NCI-H1694 treated with DMSO at 0.1 percent for 48 hours (cell line): Measurements from ENCODE around the gene SYCP1.
"Not testable (repeated sequence)": the region's sequence is repeated elsewhere in the genome, so short reads cannot be mapped to it uniquely, and the experiment has no call there.

Experiments
- DNase-seq: peaks from one replicate; lab custom pipeline; 2025; lab: John Stamatoyannopoulos, UW

SYCP1 gene

DNA sequence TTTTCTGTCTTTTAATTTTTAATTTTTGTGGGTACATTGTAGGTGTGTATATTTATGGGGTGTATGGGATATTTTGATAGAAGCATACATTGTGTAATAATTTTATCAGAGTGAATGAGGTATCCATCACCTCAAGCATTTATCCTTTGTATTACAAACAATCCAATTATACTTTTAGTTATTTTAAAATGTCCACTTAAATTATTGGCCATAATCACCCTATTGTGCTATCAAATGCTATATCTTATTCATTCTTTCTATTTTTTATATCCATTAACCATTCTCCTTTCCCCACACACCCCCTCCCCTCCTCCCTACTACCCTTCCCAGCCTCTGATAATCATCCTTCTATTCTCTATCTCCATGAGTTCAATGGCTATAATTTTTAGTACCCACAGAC, 104.8 kb downstream of the SYCP1 start:
- DNase-seq: no peak

- no peak for DNase-seq
Measured at GRCh38 chr1:114976891-114977290, 122.2 kb downstream of the SYCP1 start.

- peak; percentile 41 for DNase-seq
Measured at GRCh38 chr1:114979278-114979891, 124.7 kb downstream of the SYCP1 start.

GRCh38 chr1:114982251-114982650, 127.6 kb downstream of the SYCP1 start:
- DNase-seq: no peak

- DNase-seq: no peak
Measured at GRCh38 chr1:114986286-114986685, 131.6 kb downstream of the SYCP1 start.

DNA sequence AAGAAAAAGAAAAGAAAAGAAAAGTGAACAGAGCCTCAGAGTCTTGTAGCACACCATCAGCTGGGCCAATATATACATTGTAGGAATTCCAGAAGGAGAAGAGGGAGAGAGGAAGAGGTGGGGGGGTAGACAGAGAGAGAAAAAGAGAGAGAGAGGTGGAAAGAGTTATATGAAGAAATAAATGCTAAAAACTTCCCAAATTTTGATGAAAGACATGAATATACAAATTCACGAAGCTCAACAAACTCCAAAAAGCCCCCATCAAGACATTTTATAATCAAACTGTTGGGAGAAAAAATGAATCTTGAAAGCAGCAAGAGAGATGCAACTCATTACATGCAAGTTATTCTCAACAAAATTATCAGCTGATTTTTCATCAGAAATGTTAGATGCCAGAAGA, 133.4 kb downstream of the SYCP1 start:
- no peak for DNase-seq

GRCh38 chr1:114997510-114998289, 143.0 kb downstream of the SYCP1 start:
- no peak for DNase-seq

DNA sequence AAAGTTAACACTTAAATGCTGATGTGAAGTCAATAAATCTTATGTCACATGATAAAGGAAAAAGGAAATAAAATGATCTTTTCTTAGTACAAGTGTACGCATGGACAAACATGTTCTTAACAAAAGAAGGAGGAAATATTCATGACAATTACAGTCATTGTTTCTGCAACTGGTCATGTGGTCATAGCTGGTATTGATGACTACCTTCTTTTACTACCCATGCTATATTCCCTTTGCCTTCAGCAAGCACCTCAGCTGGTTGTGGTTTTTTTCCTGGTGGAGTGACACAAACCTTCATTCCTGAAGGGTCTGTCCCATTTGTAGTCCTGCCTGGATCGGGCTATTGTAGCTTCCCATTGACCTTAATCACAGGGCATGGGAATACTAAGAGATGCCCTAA, 151.5 kb downstream of the SYCP1 start:
- DNase-seq: no peak

DNA sequence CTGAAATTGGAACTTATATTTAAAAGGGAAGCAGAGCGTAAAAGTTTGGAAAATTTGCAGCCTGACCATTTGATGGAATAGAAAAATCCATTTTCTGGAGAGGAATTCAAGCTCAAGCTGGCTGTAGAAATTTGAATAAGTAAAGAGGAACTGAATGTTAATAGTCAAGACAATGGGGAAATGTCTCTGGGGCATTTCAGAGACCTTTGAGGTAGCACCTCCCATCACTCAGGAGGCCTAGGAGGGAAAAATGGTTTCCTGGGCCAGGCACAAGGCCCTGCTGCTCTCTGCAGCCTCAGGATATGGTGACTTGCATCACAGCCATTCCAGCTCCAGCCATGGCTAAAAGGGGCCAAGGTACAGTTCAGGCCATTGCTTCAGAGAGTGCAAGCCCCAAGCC, 157.3 kb downstream of the SYCP1 start:
- DNase-seq: no peak

GRCh38 chr1:115012434-115012833, 157.8 kb downstream of the SYCP1 start:
- DNase-seq: no peak

DNA sequence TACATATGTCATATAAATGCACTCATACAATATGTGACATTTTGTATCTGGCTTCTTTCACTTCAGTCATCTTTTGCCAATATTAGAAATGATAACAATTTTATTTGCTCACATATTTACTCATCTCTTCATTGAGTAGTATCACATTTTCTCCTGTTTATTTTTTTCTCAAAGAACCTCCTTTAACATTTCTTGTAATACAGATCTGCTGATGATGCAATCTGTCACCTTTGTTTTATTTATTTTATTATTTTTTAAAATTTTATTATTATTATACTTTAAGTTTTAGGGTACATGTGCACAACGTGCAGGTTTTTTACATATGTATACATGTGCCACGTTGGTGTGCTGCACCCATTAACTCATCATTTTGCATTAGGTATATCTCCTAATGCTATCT, 159.1 kb downstream of the SYCP1 start:
- no peak for DNase-seq

- not testable (repeated sequence) for DNase-seq
Measured at GRCh38 chr1:115019549-115019948, 164.9 kb downstream of the SYCP1 start.

- DNase-seq: no peak
Measured at GRCh38 chr1:115021145-115021544, 166.5 kb downstream of the SYCP1 start.

GRCh38 chr1:115023593-115023992, 168.9 kb downstream of the SYCP1 start:
- no peak for DNase-seq

DNA sequence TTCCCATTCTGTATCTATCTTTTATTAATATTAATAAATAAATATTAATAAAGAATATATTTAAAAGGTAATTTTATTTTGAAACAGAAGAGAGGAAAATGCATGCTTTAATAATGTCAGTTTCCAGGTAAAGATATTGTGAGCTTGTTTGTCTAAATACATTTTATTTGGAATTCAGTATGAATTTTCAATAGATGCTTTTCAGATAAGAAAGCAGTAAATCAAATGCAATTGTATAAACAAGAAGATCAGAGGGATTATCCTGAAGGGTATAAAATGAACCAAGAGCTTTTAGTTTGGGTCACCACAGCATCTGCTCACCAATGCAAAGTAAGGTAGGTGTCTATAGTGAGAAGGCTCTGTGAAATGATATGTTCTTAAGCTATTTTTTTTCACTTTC, 174.9 kb downstream of the SYCP1 start, which contains the start of gene TSHB:
Gene TSHB, plus strand, starts transcription at position 301 of the 400 bp plus-strand sequence. CDS start 3,537 bp downstream, outside the sequence.
- no peak for DNase-seq

DNA sequence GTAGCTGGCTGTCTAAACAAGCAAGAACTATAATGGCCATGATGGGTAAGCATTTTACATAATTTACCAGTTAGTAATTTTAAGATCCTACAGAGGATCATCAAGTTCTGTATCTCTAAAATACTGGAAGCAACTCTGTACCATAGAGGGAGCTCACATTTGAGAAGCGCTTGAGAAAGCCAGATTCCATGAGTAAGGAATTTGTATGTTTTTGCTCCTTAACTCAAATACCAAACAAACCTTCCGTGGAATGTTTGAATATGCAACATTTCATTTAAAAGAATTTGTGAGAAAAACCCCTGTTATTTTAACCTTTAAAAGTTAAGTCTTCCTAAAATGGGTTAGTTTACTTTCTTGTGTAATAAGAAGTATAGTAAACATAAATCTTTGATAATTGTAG, 176.9 kb downstream of the SYCP1 start:
- no peak for DNase-seq

DNA sequence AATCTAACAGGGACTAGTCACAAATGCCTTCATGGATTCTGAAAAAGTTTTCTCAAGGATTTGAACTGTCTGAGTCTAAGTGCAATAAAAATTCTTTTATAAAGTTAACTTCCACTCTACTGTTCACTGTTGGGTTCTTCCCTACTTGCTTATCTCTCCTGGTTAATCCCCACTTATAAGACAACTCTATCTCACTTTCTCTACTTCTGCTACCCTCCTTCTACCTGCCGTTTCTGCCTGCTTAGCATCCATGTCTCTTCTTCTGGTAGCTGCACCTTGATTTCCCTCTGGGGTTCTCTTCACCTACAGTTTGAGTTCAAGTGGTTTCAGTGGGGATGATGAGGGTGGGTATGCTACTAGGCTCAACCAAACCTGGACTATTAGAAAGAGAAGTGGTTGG, 181.0 kb downstream of the SYCP1 start:
- no peak for DNase-seq

GRCh38 chr1:115036814-115037507, 182.3 kb downstream of the SYCP1 start:
- no peak for DNase-seq

DNA sequence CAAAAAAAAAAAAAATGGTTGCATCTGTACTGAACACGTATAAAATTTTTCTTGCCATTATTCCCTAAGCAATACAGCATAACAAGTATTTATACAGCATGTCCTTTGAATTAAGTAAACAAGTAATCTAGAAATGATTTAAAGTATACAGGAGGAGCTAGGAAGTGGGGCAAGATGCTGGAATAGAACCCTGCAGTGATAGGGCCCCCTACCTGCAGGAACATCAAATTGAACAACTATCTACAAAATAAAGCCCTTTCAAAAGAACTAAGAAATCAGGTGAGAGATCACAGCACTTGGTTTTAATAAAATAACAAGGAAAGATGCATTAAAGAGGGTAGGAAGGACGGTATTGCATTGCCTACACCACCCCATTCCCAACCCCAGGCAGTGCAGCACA, 185.8 kb downstream of the SYCP1 start:
- DNase-seq: no peak

DNA sequence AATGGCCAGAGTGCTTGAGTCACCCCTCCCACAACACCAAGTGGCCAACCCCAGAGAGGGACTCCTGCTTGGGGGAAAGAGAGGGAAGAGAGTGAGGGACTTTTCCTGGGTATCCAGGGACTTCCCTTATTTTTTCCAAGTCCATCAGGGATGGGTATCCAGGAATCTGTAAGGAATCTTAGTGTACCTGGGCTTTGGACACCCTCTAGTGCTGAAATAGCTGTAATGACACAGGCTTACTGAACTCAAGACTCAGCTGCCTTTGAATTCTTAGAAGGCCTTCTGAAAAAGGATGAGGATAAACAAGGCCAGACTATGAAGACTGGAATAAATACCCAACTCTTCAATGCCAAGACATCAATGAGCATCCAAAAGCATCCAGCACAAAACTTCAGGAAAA, 187.0 kb downstream of the SYCP1 start:
- no peak for DNase-seq
